Stimulated activated CD4-positive, alpha-beta T cell treated with anti-CD3 and anti-CD28 coated beads, Interleukin-1b, Interleukin-23, amount 100 ng/mL, for 24 hours (primary cell): Measurements from ENCODE around the gene CCDC124.
"Not testable (repeated sequence)": the region's sequence is repeated elsewhere in the genome, so short reads cannot be mapped to it uniquely, and the experiment has no call there.

Experiments
- DNase-seq, 4 experiments: peaks; one replicate each; pipeline ENCODE4 v3.0.0-alpha.2; 2020; ENCODE audit warnings: low read depth in 4 of 4, low spot score in 1 of 4

The CCDC124 gene

GRCh38 chr19:17932485-17933338 lies at the start of gene CCDC124:
CCDC124 (plus strand) TSS chr19:17933015; CDS start chr19:17936421, 3,406 bp downstream.
- peak; percentile 81 to 91 (median 86) for DNase-seq

DNA sequence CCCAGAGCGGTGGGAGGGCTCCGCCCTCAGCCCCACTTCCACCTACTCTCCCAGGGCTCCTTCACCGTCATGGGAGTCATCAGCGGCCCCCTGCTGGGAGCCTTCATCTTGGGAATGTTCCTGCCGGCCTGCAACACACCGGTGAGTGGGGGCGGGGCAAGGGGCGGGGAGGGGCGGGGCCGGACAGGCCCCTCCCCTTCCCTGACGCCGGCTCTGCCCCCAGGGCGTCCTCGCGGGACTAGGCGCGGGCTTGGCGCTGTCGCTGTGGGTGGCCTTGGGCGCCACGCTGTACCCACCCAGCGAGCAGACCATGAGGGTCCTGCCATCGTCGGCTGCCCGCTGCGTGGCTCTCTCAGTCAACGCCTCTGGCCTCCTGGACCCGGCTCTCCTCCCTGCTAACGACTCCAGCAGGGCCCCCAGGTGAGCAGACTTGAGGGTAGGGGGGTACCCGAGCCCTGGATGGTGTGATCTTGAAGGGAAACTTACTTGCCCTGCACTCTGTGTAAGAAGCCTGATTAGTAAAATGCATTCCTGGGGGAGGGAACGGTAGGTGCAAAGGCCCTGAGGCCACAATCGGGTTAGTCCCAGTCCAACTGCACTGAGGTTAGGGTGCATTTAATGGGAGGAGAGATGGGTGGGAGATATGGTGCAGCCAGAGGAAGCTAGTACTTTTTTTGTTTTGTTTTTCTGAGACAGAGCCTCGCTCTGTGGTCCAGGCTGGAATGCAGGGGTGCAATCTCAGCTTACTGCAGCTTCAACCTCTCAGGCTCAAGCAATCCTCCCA lies 49.0 kb upstream of the CCDC124 start:
- no peak for DNase-seq

DNA sequence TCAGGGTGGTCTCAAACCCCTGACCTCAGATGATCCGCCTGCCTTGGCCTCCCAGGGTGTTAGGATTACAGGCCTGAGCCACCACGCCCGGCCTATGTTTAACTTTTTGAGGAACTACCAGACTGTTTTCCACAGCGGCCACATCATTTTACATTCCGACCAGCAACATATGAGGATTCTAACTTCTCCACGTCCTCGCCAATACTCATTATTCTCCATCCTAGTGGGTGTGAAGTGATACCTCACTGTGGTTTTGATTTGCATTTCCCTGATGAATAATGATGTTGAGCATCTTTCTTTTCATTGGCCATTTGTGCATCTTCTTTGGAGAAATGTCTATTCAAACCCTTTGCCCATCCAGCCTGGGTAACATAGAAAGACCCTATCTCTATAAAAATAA lies 46.3 kb upstream of the CCDC124 start:
- DNase-seq, result no peak

- DNase-seq, result not testable (repeated sequence)
Observed at GRCh38 chr19:17887221-17887620, 45.6 kb upstream of the CCDC124 start.

DNA sequence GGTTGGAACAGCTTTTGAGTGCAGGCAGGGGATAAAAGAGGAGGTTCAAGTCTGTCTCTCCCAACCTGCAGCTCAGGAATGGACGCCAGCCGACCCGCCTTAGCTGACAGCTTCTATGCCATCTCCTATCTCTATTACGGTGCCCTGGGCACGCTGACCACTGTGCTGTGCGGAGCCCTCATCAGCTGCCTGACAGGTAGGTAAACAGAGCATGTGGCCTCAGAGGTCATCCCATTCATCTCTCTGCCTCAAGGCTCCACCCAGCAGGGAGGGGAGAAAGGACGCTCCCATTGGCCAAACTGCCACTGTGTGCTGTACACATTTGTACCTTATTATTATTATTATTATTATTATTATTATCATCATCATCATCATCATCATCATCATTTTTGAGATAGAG lies 44.6 kb upstream of the CCDC124 start:
- no peak for DNase-seq

- DNase-seq, result no peak
Observed at GRCh38 chr19:17889609-17890214, 43.1 kb upstream of the CCDC124 start.

GRCh38 chr19:17893766-17894165 lies 39.0 kb upstream of the CCDC124 start:
- DNase-seq, result no peak

DNA sequence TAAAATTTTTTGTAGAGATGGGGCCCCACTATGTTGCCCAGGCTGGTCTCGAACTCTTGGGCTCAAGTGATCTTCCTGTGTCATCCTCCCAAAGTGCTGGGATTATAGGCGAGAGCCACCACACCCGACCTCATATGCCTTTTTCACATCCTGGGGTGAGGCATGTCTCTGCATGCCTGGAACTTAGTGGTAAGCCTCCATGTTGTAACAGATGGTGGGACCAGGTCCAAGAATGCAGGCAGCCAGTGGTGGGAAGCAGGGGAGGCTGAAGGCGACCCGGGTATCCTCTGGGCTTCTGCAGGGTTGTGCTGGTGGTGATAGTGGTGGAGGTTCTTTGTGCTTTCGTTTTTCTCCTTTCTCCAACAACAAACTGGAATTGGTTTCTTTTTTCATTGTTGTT lies 30.1 kb upstream of the CCDC124 start:
- DNase-seq, result no peak

GRCh38 chr19:17908244-17908643 lies 24.6 kb upstream of the CCDC124 start:
- no peak for DNase-seq

- DNase-seq, result no peak
Observed at GRCh38 chr19:17909003-17909732, 23.6 kb upstream of the CCDC124 start.

- DNase-seq, result no peak
Observed at GRCh38 chr19:17910791-17911360, 21.9 kb upstream of the CCDC124 start.

GRCh38 chr19:17915940-17916593 lies 16.7 kb upstream of the CCDC124 start:
- DNase-seq, result no peak

DNA sequence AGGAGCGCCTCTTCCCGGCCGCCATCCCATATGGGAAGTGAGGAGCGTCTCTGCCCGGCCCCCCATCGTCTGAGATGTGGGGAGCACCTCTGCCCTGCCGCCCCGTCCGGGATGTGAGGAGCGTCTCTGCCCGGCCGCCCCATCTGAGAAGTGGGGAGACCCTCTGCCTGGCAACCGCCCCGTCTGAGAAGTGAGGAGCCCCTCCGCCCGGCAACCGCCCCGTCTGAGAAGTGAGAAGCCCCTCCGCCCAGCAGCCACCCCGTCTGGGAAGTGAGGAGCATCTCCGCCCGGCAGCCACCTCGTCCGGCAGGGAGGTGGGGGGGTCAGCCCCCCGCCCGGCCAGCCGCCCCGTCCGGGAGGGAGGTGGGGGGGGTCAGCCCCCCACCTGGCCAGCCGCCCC lies 14.7 kb upstream of the CCDC124 start:
- not testable (repeated sequence) for DNase-seq

DNA sequence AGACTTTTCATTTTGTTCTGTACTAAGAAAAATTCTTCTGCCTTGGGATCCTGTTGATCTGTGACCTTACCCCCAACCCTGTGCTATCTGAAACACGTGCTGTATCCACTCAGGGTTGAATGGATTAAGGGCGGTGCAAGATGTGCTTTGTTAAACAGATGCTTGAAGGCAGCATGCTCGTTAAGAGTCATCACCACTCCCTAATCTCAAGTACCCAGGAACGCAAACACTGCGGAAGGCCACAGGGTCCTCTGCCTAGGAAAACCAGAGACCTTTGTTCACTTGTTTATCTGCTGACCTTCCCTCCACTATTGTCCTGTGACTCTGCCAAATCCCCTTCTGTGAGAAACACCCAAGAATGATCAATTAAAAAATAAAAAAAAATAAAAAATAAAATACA lies 13.7 kb upstream of the CCDC124 start:
- not testable (repeated sequence) for DNase-seq

DNA sequence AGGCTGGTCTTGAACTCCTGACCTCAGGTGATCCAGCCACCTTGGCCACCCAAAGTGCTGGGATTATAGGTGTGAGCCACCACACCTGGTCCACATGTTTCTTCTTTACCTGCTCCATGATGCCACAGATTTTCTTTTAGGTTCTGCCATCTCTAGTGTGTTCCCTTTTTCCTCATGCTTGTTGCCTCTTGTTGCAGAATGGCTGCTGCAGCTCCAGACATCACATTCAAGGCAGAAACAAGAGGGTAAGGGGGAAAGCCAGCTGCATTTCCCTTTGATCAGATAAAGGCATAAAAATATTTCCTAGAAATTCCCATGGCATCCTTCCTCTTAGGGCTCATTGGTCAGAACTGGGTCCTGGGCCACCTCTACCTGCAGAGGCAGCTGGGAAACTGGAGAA lies 12.3 kb upstream of the CCDC124 start:
- DNase-seq, result no peak

DNA sequence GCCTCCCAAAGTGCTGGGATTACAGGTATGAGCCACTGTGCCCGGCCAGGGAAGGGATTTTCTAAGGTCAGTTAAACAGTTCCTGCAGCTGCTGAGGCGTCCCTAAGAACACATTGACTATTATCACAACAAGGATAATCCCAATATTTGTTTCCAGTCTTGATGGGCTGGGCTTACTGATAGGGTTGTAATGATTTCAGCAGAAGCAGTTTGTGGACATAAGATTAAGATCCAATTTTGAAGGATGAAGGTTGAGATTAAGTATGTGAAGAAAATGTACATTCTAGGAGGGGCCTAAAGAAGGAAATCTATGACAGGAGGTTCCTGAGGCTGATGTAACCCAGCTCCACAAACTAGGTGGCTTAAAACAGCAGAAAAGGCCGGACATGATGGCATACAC lies 10.7 kb upstream of the CCDC124 start:
- no peak for DNase-seq

DNA sequence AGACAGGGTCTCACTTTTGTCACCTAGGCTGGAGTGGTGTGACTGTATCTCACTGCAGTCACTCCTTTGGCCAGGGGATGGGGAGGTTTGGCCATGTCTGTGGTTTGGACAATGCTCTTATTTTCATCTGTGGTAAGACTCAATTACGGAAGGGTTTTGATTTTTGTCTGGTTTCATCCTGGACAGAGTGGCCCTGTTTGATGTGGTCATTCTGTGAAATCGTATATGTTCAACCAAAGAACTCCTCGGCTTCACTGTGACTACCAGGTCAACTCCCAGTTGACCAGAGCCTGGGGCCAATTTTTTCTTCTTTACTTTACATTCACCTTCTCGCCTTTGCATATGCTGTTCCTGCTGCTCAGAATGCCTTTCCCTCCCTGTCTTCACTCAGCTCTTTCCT lies 6.8 kb upstream of the CCDC124 start:
- no peak for DNase-seq

DNA sequence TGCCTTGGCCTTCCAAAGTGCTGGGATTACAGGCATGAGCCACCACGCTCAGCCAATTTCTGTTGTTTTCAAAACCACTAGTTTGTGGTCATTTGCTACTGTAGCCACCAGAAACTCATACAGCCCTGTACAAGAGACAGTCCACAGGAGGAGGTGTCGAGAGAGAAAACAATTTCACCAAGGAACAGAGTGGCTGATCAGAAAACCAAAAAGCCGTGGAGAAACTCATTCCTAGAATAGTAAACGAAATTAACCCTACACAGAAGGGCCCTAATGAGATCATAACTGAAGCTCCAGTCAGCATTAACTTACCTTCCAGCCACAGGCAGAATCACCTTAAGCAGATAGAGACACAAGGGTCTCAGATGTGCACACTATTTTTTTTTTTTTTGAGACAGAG lies 3.8 kb upstream of the CCDC124 start:
- no peak for DNase-seq

DNA sequence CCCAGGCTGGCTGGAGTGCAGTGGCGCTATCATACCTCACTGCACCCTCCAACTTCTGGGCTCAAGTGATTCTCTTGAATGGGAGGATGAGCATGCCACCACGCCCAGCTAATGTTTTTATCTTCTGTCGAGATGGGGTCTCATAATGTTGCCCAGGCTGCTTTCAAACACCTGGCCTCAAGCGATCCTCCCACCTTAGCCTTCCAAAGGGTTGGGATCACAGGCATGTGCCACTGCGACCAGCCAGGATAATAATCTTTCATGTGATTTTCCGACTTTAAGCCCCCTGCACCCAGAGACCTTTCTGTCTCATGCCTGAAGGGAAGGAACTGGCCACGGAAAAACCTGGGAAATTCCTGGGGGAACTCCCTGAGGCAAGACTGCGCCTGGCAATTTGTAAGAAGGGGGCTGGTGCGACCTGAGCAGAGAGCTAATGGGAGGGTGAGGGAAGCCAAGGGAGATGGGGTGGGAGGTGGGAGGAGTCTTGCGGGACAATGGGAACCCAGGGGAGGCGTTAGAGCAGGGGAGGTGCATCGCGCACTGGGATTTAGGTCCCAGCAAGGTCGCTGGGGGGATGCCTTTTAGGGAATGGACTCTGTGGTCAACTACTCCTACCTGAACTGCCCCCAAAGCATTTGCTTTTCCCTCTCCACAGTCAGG lies 1.2 kb upstream of the CCDC124 start:
- no peak for DNase-seq
